HEK293 (cell line): ENCODE results near the gene ATG4B.

Source experiments
- EGR2 ChIP-seq: fragments of 450-650 bp; formaldehyde crosslinking; IDR thresholded peaks from 2 replicates; pipeline ENCODE4 v1.5.1; 2016; ENCODE audit warnings: low read depth, missing biosample characterization, missing genetic modification characterization
- PRDM4 ChIP-seq: fragments of 450-650 bp; formaldehyde crosslinking; IDR thresholded peaks from 2 replicates; pipeline ENCODE4 v1.5.1; 2017; ENCODE audit warnings: missing biosample characterization, missing genetic modification characterization
- YY1 ChIP-seq: fragments of 450-650 bp; formaldehyde crosslinking; IDR thresholded peaks from 2 replicates; pipeline ENCODE4 v1.5.1; 2018; ENCODE audit warnings: missing biosample characterization, missing genetic modification characterization
- ZNF302 ChIP-seq: fragments of 450-650 bp; formaldehyde crosslinking; IDR thresholded peaks from 2 replicates; pipeline ENCODE4 v1.5.1; 2016; ENCODE audit warnings: missing biosample characterization, missing genetic modification characterization, low read depth
- ZNF324 ChIP-seq: fragments of 450-650 bp; formaldehyde crosslinking; IDR thresholded peaks from 2 replicates; pipeline ENCODE4 v1.5.1; 2016; ENCODE audit warnings: missing biosample characterization, missing genetic modification characterization
- ZNF560 ChIP-seq: fragments of 450-650 bp; formaldehyde crosslinking; IDR thresholded peaks from 2 replicates; pipeline ENCODE4 v1.5.1; 2017; ENCODE audit warnings: missing biosample characterization, missing genetic modification characterization, borderline replicate concordance
- ZNF677 ChIP-seq: fragments of 450-650 bp; IDR thresholded peaks from 2 replicates; pipeline ENCODE4 v1.5.0; 2018; ENCODE audit warnings: missing biosample characterization, mild to moderate bottlenecking, missing genetic modification characterization, moderate library complexity

- TF ChIP-seq ZNF302 (tag by site-specific recombination), result no peak
- TF ChIP-seq YY1 (tag by site-specific recombination), result no peak
- TF ChIP-seq EGR2 (tag by site-specific recombination), result no peak
- no peak for TF ChIP-seq ZNF560
- no peak for TF ChIP-seq ZNF677
- TF ChIP-seq ZNF324 (tag by site-specific recombination), result no peak
- no peak for TF ChIP-seq PRDM4
Measured at GRCh38 chr2:241668354-241668753, 30.9 kb downstream of the ATG4B start.
